Measurements from ENCODE around the gene GPR155.
A peak's percentile ranks its signal among the peaks of the same experiment; 100 is the strongest.
"Not testable (repeated sequence)": the region's sequence is repeated elsewhere in the genome, so short reads cannot be mapped to it uniquely, and the experiment has no call there.

The GPR155 gene

DNA sequence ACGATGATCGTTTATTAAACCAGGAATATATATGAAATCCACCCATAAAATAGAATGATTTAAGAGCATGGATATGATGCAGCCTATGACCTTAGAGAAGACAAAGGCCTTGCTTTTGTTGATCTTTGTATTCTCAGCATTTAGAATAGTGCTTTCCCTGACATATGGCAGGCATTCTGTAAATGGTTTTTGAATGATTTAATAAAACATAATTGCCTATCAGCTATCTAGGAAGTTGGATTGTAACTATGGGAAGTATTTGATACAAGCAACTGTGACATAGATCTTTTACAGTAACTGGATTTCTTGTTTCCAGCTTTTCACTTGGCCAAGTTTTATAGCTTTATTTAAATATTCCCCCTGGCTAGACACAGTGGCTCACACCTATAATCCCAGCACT lies 5.1 kb upstream of the GPR155 start:
- no peak for DNase-seq

DNA sequence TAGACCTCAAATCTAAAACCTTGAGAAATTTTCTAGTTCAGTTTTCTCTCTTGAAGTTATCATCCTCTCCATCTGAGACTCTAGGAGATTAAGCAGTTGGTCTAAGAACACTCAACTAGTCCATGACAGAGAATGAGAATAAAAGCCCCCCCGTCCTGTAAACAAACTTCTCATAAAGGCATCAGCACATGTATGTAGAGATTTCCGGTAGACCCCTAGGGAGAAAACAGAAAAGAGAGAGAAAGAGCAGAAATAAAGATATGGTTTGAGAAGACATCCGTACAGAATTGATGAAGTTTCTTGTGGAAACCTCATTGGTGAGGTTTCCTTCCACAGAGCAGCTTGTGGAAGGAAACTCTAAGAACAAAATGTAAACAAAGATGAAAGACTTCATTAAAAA lies 3.2 kb upstream of the GPR155 start:
- no peak for DNase-seq

DNA sequence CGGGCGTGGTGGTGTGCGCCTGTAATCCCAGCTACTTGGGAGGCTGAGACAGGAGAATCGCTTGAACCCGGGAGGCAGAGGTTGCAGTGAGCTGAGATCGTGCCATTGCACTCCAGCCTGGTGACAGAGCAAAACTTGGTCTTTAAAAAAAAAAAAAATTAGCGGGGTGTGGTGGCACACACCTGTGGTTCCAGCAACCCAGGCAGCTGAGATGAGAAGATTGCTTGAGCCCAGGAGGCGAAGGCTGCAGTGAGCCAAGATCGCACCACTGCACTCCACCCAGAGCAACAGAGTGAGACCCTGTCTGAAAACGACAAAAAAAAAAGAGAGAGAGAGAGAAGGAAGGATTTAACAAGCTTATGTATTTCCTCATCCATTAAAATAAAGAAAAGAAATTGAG lies 2.7 kb upstream of the GPR155 start:
- DNase-seq: not testable (repeated sequence)

DNA sequence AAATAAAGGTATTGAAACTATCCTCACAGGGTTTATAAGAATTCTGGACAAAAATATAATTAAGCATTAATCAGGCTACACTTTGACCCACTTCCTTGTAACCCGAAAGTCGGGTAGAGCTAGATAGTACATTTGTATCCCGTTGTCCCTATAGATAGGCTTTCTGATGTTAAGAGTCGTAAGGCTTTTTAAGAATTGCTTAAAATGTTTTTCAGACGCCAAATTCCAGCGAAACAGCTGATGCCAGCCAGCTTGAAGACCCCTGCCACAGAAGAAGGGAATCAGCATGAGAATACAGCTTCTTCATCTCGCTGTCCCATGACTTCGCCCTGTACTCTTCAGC lies 962 bp upstream of the GPR155 start:
- DNase-seq: no peak

DNA sequence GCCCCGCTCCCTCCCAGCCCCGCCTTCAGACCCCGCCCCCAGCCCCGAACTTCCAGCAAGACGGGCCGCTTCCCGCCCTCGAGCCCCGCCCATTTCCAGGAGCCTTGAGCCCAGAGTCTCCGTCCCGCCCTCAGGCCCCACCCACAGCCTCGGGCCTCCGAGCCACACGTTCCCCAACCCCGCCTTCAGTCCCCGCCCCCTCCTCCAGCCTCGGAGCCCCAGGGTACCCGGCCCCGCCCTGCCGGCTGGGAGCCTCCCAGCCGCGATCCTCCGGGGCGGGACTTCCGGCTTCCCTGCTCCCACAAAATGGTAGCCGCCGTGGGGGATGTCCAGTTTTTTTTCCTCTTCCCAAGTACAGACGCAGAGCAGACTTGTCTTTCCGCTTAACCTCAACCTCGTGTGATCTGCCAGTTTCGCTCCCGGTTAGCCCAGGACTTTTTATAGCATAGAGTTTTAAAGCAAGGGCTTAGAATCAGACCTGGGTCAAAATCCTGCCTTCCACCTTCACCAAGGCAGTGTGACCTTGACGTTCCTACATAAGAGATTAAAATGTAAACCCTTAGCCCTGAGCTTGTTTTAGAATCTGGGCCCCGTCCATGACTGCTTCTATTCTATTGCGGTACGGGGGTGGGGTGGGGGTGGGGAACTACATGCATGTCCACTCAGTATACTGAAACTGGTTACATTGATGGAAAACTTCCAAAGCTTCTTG lies 435 bp upstream of the GPR155 start:
- DNase-seq: peak; percentile 84

DNA sequence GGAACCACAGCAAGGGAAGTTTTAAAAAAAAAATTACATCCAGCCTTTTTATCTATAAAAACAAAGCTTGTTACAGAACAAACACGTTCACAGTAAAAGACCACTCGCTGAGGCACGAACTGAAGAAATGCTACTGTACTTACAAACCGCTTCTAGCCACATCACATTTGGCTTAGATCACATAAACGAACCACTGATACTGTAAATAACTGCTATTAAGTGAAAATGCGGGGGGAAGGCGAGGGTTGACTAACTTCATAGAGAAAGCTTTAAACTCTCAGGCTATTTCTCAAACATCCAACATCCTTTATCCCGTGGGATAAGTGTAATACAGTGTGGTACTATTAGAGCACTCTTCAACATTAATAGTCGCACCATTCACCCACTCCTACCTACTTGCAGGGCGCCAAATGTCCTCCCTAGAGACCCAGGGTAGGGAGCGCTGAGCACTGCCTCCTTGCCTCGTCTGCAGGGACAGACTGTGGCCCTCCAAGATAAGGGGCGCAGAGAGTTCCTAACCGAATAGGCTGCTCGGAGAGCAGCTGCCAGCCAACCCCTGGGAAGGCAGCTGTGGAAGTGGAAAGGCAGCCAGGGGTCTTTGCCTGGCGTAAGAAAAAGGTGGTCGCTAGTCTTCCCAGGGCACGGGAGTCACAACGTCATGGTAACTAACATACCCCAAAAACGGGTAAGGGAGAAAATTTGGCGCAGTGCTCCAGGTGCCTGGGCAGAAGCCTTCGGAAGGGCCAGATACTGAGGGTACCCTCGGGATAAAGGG lies 854 bp downstream of the GPR155 start:
- no peak for DNase-seq

DNA sequence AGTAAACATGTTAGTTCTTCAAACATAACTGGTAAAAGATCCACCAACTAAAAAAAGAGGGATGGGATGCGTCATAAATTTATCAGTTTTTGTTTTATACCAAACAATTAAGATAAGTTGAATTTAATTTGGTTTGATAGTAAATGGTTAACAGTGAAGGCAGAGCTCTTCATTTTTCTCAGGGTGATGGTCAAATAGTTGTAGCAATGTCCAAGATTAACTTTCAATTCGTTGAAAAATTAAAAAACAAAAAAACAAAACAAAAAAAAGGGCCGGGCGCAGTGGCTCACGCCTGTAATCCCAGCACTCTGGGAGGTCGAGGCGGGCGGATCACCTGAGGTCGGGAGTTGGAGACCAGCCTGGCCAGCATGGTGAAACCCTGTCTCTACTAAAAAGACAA lies 1.8 kb downstream of the GPR155 start:
- not testable (repeated sequence) for DNase-seq

DNA sequence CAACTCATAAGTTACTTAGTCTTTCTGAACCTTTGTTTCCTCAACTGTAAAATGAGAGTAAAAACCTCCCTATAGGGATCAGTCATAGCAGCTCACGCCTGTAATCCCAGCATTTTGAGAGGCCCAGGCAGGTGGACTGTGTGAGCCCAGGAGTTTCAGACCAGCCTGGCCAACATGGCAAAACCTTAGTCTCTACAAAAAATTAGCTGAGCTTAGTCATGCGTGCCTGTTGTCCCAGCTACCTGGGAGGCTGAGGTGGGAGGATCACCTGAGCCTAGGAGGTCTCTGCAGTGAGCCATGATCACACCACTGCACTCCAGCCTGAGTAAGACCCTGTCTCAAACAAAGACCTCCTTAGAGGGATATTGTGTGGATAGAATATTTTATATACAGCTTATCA lies 2.3 kb downstream of the GPR155 start:
- DNase-seq: no peak

DNA sequence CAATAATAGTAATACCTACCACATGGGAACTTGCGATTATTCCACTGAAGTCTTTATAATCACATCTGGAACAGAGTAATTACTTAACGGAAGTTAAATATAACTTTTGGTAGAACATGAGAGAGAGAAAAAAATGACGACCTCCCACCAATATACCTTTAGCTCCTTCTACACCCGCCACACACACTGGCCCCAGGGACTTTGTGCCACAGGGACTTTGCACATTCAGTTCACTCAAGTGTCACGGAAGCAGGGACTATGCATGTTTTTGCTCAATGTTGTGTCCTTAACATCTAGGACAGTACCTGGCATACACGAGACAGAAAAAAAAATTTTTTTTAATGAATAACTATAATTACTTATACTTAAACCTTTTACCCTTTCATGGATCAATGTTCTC lies 4.0 kb downstream of the GPR155 start:
- no peak for DNase-seq

DNA sequence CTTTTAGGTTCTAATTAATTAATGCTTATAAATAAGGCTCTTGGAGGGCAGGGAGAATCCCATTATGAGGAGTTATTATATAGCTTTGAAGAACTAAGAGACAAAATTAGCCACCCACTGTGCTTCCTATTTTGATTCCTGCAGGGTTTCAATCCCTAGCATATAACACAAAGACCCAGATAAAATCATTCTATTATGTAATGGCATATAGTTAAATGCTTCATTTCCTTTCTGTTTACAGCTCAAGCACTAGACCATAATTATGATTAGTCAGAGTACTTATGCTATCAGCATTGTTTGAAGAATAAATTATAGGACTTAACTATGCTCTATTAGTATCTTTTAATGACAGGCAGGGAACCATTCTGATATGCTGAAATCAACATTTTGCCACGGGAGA lies 9.1 kb downstream of the GPR155 start:
- no peak for DNase-seq

DNA sequence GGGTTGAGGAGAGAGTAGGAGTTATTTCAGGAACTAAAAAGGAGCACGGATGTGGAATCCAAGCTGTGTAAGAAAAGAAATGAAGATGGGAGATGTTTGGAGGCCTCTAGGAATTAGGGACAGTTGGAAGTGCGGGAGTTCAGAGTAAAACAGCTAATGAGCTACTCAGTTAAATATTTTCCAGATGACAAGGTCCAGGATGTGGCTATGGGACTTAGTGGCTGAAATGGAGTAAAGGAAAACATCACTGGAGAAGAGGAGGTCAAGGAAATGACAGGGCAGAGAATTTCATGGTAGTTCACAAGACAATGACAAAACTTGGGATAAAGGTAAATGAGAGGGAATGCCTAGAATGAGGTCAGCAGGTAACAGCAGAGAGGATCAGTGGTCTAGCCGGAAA lies 13.0 kb downstream of the GPR155 start:
- DNase-seq: no peak

DNA sequence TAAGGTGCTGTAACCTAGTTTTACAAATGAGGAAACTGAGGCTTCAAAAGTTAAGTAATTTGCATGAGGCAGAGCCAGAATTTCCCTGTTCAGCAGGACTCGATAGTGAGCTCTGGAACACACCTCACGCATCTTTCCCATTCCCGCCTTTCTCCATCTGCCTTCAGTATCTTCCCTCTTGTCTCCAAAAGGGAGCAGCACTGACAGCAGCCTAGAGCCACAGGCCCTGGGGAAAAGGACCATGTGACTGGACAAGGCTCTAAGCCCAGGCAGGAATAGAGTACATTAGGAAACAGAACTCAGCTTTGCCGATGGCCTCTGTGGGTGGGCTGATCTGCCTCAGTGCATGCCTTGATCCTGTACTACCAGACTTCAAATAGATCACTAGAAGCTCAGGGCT lies 21.5 kb downstream of the GPR155 start:
- no peak for DNase-seq

DNA sequence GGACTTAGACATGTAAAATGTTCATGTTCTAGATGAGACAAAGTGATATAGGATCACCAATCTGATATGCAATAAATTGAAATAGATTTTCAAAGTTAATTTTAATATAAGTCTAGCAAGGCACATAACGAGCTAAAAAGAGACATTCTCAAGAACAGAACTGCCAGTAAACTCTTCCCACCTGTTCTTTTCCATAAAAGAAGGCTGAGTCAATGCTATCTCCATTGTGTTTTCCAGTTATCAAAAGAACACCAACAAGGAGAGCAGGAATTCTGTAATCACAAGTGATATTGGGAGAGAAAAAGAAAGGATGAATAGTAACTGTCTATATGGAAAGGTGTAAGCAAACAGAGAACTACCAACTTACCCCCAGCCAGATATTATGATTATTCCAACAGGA lies 25.6 kb downstream of the GPR155 start:
- DNase-seq: no peak

DNA sequence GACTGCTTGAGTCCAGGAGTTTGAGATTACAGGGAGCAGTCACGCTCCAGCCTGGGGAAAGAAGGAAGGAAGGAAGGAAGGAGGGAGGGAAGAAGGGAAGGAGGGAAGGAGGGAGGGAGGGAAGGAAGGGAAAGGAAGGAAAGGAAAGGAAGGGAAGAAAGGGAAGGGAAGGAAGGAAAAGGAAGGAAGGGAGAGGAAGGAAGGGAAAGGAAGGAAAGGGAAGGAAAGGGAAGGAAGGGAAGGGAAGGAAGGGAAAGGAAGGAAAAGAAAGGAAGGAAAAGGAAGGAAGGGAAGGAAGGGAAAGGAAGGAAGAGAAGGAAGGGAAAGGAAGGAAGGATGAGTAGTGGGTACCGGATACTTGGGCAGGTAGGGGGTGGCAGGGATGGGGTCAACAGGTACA lies 32.3 kb downstream of the GPR155 start:
- no peak for DNase-seq

DNA sequence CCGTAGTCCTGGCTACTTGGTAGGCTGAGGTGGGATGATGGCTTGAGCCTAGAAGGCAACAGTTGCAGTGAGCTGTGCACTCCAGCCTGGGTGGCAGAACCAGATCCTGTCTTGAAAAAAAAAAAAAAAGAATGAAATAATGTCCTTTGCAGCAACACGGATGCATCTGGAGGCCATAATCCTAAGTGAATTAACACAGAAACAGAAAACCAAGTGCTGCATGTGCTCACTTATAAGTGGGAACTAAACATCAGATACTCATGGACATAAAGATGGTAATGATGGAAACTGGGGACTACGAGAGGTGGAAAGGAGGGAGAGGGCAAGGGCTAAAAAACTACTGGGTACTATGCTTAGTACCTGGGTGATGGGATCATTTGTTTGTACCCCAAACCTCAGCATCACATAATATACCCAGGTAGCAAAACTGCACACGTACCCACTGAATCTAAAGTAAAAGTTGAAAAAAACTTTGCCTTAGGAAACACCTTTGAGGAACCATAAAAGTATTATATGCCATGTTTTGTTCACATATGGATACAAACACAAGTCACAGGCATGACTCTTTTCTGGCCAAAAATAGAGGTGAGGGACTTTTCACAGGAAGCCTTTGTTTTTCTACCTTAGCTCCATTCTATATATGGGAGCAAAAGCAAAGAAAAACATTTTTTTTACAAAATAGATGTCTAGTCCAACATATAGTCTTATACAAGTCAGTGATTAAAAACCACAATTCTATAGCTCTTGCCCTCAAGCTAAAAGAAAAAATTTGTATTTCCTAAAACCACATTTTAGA lies 36.6 kb downstream of the GPR155 start:
- no peak for DNase-seq

DNA sequence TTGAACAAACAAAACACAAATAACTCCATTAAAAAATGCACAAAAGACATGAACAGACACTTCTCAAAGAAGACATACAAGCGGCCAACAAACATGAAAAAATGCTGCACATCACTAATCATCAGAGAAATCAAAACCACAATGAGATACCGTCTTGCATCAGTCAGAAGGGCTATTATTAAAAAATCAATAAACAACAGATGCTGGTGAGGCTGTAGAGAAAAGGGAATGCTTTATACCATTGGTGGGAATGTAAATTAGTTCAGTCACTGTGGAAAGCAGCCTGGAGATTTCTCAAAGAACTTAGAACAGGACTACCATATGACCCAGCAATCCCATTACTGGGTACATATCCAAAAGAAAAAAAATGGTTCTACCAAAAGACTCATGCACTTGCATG lies 37.8 kb downstream of the GPR155 start:
- DNase-seq: no peak

DNA sequence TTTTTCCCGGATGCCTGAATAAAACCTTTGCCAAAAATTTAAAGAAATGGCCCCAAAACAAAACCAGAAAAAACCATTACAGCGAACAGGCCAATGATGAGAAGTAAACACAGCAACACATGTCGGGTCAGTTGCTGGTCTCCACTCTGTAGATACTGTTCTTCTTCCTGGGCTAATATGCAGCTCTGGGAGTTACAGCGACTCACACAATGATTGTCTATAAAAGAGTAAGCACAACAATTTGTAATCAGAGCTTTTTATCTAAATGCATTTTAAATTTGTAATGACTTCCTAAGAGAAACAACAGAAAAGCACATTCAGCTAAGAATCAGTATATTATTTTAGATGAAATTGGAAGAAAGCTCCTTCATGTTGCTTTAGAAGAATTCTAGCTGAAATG lies 40.3 kb downstream of the GPR155 start:
- no peak for DNase-seq

DNA sequence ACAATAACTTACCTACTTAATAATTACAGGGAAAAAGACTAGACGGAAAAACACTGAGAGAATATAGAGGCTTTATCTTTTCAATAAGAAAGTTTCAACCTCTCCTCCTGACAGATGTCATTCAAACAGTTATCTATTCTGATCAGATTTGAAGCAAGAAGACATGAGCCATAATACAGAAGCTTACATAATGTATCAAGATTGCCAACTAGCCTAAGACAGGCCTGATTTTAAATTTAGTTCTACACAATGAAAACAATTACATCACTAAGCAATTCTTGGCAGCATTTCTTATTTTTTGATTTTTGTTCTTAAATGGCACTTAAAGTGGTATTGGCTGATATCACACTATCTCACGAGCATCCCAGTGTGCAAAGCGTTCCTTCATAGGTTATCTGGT lies 41.6 kb downstream of the GPR155 start:
- no peak for DNase-seq

DNA sequence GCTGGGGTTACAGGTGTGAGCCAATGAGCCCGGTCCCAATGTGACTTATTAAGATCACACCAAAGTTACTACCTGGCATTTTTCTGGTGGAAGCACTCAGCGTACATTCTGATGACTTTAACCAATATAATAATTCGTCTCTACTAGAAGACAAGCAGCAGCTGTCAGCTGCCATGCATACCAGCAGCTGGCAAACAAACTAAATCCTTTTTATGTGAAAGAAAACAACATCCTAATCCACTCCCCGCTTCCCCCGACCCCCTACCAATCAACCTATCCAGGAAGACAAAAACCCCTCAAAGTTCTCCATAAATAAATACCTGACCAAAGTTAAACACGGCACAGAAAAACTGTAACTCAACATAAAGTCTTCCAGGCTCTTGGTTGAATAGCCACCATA lies 42.1 kb downstream of the GPR155 start:
- DNase-seq: no peak

DNA sequence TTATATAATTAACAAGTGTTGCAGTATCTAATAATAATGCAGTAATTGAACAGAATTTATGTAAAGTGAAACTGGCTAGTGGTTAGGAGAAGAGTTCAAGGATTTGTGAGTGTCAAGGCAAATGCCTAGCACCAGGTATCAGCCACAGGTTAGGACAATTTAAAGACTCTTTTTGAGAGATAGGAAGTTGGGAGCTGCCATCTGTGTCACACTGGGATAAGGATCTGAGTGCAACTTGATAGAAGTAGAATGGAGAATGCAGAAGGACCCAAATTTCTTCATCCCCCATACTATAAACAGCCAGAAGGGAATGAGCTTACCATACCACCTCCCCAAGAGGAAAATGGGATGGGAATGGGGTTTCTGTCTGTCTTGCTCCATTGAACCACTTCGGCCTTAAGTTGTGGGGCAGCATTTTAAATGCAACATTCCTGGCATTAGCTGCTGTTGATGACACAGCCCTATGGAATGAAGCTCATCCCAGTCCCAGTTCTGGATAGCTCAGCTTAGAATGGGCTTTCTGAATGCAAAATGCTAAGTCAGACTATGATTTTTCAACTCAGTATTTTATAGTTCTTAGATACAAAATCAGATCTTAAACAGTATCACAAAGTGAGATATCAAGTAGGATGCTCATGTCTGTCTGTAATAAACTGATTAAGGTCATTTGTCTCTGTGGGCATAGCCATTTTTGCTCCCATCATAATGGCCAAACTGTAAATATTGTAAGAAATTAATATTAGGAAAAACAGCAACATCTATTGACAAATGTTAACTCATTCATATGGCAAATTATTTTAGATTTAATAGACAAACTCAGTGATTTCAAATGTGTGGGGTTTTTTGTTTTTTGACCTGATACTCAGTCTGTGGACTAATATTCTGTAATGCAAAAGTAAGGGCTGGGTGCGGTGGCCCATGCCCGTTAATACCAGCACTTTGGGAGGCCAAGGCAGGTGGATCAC lies 44.0 kb downstream of the GPR155 start:
- DNase-seq: no peak

DNA sequence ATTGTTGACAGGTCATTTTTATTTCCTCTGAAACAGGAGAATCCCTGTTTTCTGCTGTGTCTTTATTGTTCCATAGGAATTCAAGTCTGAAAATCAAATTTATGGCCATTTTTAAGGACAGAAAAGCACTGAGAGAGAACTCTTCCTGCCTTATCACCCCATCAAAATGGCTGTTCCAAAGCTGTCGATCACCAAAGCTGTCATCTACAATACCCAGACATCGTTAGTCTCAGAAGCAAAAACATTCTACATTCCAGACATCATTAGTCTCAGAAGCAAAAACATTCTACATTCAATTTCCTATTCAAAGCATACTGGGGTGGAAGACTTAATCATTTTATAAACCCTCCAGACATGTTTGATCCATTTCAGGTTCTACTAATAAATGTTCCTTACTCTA lies 46.9 kb downstream of the GPR155 start:
- DNase-seq: no peak

DNA sequence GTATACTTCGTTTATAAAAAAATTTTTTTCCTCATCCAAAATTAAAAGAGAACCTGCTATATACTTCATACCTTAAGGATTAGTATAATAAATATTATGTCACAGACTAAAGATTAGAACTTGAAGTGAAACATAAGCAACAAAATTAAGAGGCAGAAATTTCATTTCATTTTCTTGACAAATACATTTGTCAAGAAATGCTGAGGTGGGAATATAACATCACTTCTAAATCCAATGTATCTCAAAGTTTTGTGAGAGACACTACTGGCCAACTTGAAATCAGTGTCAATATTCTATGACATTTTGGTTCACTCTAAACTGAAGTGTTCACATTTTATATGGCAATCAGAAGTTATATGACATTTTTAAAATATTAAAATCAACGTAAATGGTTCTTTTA lies 47.5 kb downstream of the GPR155 start:
- DNase-seq: no peak

Measured in SIG-M5 (cell line).